Transverse colon (tissue), 4 donors: ENCODE measurements around the gene TMEM114. TPM values are rescaled to one million over a fixed set of nuclear protein-coding genes. Genes with fewer than 3 reads are reported as not detected.

Source experiments
- DNase-seq: peaks from one replicate; pipeline ENCODE4 v3.0.0-alpha.2; 2019
- H3K27ac ChIP-seq, 4 donors: fragments of 200-600 bp; sonication (generic); 2 replicates each; pipeline ENCODE4 v1.5.1; 2016 to 2018; ENCODE audit warnings: inconsistent platforms in 4 of 4
- H3K27me3 ChIP-seq: fragments of 200-600 bp; sonication (generic); 2 replicates; pipeline ENCODE4 v1.5.1; 2017; ENCODE audit warnings: inconsistent platforms
- H3K36me3 ChIP-seq, 4 donors: fragments of 200-600 bp; sonication (generic); 2 replicates each; pipeline ENCODE4 v1.5.1; 2017 to 2019; ENCODE audit warnings: inconsistent platforms in 4 of 4
- H3K4me1 ChIP-seq, 4 donors: fragments of 200-600 bp; sonication (generic); 2 replicates each; pipeline ENCODE4 v1.5.1; 2017 to 2020; ENCODE audit warnings: inconsistent platforms in 4 of 4
- H3K4me3 ChIP-seq, 4 donors: fragments of 200-600 bp; sonication (generic); 1 replicate in 1 of 4; 2 replicates in 3 of 4; pipeline versions ENCODE4 v1.5.1 to v1.6.1; 2017 to 2019; ENCODE audit warnings: inconsistent platforms in 4 of 4
- H3K9me3 ChIP-seq, 2 donors: fragments of 200-600 bp; sonication (generic); 2 replicates each; pipeline ENCODE4 v1.5.1; 2017 to 2019; ENCODE audit warnings: inconsistent platforms in 2 of 2
- CTCF ChIP-seq, 5 experiments: fragments of 200-600 bp in 3 of 5; fragments of 450-650 bp in 2 of 5; sonication (generic) in 3 of 5; IDR thresholded peaks; 1 replicate in 2 of 5; 2 replicates in 3 of 5; pipeline ENCODE4 v1.5.1; 2016 to 2017; ENCODE audit warnings: antibody characterized with exemption in 5 of 5, inconsistent platforms in 3 of 5, mild to moderate bottlenecking in 2 of 5, moderate library complexity in 1 of 5
- EP300 ChIP-seq: sonication (generic); formaldehyde crosslinking; IDR thresholded peaks from one replicate; pipeline ENCODE4 v1.6.1; 2017; ENCODE audit warnings: antibody characterized with exemption, low read depth
- POLR2A ChIP-seq: fragments of 450-650 bp; IDR thresholded peaks from one replicate; pipeline ENCODE4 v1.6.1; 2016; ENCODE audit warnings: antibody characterized with exemption, mild to moderate bottlenecking, moderate library complexity
- POLR2AphosphoS5 ChIP-seq, 3 donors: sonication (generic); formaldehyde crosslinking; IDR thresholded peaks; one replicate each; pipeline ENCODE4 v1.6.1; 2016; ENCODE audit warnings: antibody characterized with exemption in 3 of 3
- WGBS, 2 donors: methylation state at CpG; one replicate each; pipeline ENCODE4 v1.1.5; 2018; ENCODE audit warnings: low coverage in 1 of 2; 5-methylcytosine and 5-hydroxymethylcytosine counted together
- in situ Hi-C, 4 donors: fragments of 200-750 bp; cut with MboI; loops; one replicate each; pipeline versions ENCODE4 v1.15.0 to v1.15.1; 2017; ENCODE audit warnings: low sequenced_read_pairs in 3 of 4, low pct_ligation_motif_present in 1 of 4, low pct_unique_long_range_greater_than_20kb in 1 of 4
- intact Hi-C: fragments of 100-400 bp; cut with DNase I; formaldehyde crosslinking; loops from one replicate; pipeline ENCODE4 v1.15.1; 2023; ENCODE audit warnings: low total_unique reads
- total RNA-seq, 4 donors: library from RNA; depleted of rRNA; stranded (reverse); fragments of >200 nt; gene quantifications; one replicate each; pipeline ENCODE4 v1.1.0, GENCODE V29; 2016

TMEM114 gene
- total RNA-seq, 4 donors from 2014 or later = not detected

GRCh38 chr16:8607214-8607613 lies 16.9 kb upstream of the TMEM114 start:
- no peak for DNase-seq
- Histone ChIP-seq H3K27me3 (no peaks in the 10 kb centered on the region), H3K4me3 (no peak overlapping the region), H3K36me3 (no peaks in the 10 kb centered on the region), H3K4me1 (no peaks in the 10 kb centered on the region), H3K27ac (no peak overlapping the region), H3K9me3 (no peaks in the 10 kb centered on the region)
- in situ Hi-C loops = no loop called here
- WGBS, 2 donors = 76% methylated on average over 9 of the region's 9 CpGs; no CpG with 5 or more reads in 1 of the 2 donors
- intact Hi-C loops = no loop called here
- TF ChIP-seq POLR2AphosphoS5 (IDR thresholded peaks at IDR 0.05) (no peak), CTCF (IDR thresholded peaks at IDR 0.05) (no peak), POLR2A (no peak), EP300 (no peak)

- no peak overlapping the region for H3K4me3 ChIP-seq
- TF ChIP-seq POLR2A (no peak), EP300 (no peak), CTCF (IDR thresholded peaks at IDR 0.05) (no peak), POLR2AphosphoS5 (IDR thresholded peaks at IDR 0.05) (no peak)
- H3K27me3 ChIP-seq = no peaks in the 10 kb centered on the region
- H3K4me1 ChIP-seq = no peaks in the 10 kb centered on the region
- H3K9me3 ChIP-seq = no peaks in the 10 kb centered on the region
- H3K36me3 ChIP-seq = no peaks in the 10 kb centered on the region
- in situ Hi-C loops (no loop called here), intact Hi-C loops (no loop called here)
- DNase-seq = no peak
- no peak overlapping the region for H3K27ac ChIP-seq
Observed at GRCh38 chr16:8605554-8605953, 15.2 kb upstream of the TMEM114 start.

GRCh38 chr16:8600144-8600775 lies 9.9 kb upstream of the TMEM114 start:
- WGBS, 2 donors = 67% methylated on average over 10 of the region's 11 CpGs; no CpG with 5 or more reads in 1 of the 2 donors

GRCh38 chr16:8596581-8596980 lies 6.3 kb upstream of the TMEM114 start:
- Histone ChIP-seq H3K36me3 (no peaks in the 10 kb centered on the region), H3K9me3 (peaks cover 0 to 7% of the 10 kb centered on the region in 2 donors), H3K4me1 (no peaks in the 10 kb centered on the region), H3K4me3 (no peak overlapping the region), H3K27me3 (peaks cover 18% of the 10 kb centered on the region), H3K27ac (no peak overlapping the region)
- WGBS, 2 donors = 95 to 100% methylated on average over 1 of the region's 1 CpG
- in situ Hi-C loops = no loop called here
- TF ChIP-seq POLR2AphosphoS5 (IDR thresholded peaks at IDR 0.05) = no peak
- TF ChIP-seq POLR2A = no peak
- TF ChIP-seq EP300 = no peak
- TF ChIP-seq CTCF (IDR thresholded peaks at IDR 0.05) = no peak
- DNase-seq = no peak
- intact Hi-C loops = no loop called here

More at GRCh38 chr16:8600144-8600775, 9.9 kb upstream of the TMEM114 start:
- Histone ChIP-seq H3K9me3 (peaks cover 0 to 7% of the 10 kb centered on the region in 2 donors), H3K4me1 (no peaks in the 10 kb centered on the region), H3K27ac (no peak overlapping the region), H3K36me3 (no peaks in the 10 kb centered on the region), H3K27me3 (no peaks in the 10 kb centered on the region), H3K4me3 (no peak overlapping the region)
- intact Hi-C loops (no loop called here), in situ Hi-C loops (no loop called here)
- TF ChIP-seq EP300 (no peak), CTCF (IDR thresholded peaks at IDR 0.05) (no peak), POLR2A (no peak), POLR2AphosphoS5 (IDR thresholded peaks at IDR 0.05) (no peak)
- DNase-seq = no peak
